ENCODE measurements around the gene RFC5. TPM values are rescaled to one million over a fixed set of nuclear protein-coding genes. Genes with fewer than 3 reads are reported as not detected.

RFC5 gene
- total and polyA plus RNA-seq, 2 of the 13 experiments (the other 11 are each of a cell fraction or from before 2014, with no cell fraction given) = 16.8 to 51.4 TPM

- H3K27me3 ChIP-seq (ENCODE audit: control insufficient read depth in 1 of 2, insufficient read depth in 2 of 2, low read length in 2 of 2) = no peaks in the 10 kb centered on the region
- H2AFZ ChIP-seq (ENCODE audit: low read length) = no peak overlapping the region
- ChIA-PET CTCF (ENCODE audit: low intra/inter-chr PET ratio, low total read pairs) (no interaction called here), POLR2A (no interaction called here)
- FAIRE-seq (no peak), DNase-seq (ENCODE audit: low spot score) (no peak), ATAC-seq (no peak)
- peaks cover 15% of the 10 kb centered on the region for H3K79me2 ChIP-seq (ENCODE audit: insufficient read depth, low read length)
- no peaks in the 10 kb centered on the region for H4K20me1 ChIP-seq (ENCODE audit: insufficient read depth, low read length)
- H3K4me1 ChIP-seq (ENCODE audit: insufficient read depth, low read length) = peaks cover 35% of the 10 kb centered on the region
- intact Hi-C loops (cut with micrococcal nuclease; ENCODE audit: unreplicated experiment) = loop anchor here (2.0 to 5.0 kb wide), 2 partner anchors 35 to 141 kb away; no protein-coding TSS in a partner anchor
- H3K9me3 ChIP-seq (ENCODE audit: low read length) = no peaks in the 10 kb centered on the region
- H3K4me2 ChIP-seq (ENCODE audit: low read depth, low read length) = peak overlapping the region; percentile 93
- no peak overlapping the region for H3K27ac ChIP-seq (ENCODE audit: extremely low read length, insufficient read depth, low read length)
- BruUV-seq (replicated peaks) = no TSS peak
- H3K9ac ChIP-seq (ENCODE audit: insufficient read depth, low read depth, low read length) = peak overlapping the region; percentile 89; the same call in 1 of the 2 replicates
- peak overlapping the region in 2 of 3 experiments; percentile 89 to 90; a peak in 3 of 6 replicates for H3K4me3 ChIP-seq (replicated peaks in 1 of 3; ENCODE audit: insufficient read depth in 1 of 3, low read depth in 2 of 3, low read length in 3 of 3)
- in situ Hi-C loops (cut with HindIII; ENCODE audit: extremely low pct_ligation_motif_present, low pct_unique_long_range_greater_than_20kb) = no loop called here
- peaks cover 6 to 33% of the 10 kb centered on the region in 2 experiments; a peak in 4 of 5 replicates for H3K36me3 ChIP-seq (replicated peaks in 1 of 2; ENCODE audit: control insufficient read depth in 1 of 2, insufficient read depth in 2 of 2, low read length in 2 of 2)
- TF ChIP-seq ZNF546 (CRISPR knock-in tag; conservative IDR thresholded peaks at IDR 0.05) (no peak), SP5 (CRISPR knock-in tag; IDR thresholded peaks at IDR 0.05; ENCODE audit: borderline replicate concordance, low read depth) (no peak), ZNF180 (CRISPR knock-in tag; IDR thresholded peaks at IDR 0.05; ENCODE audit: borderline replicate concordance, low read depth) (no peak), ZNF776 (CRISPR knock-in tag; IDR thresholded peaks at IDR 0.05) (no peak), ZBTB33 (CRISPR knock-in tag; IDR thresholded peaks at IDR 0.05) (no peak), ZNF446 (CRISPR knock-in tag; IDR thresholded peaks at IDR 0.05) (no peak), FOXM1 (CRISPR knock-in tag; IDR thresholded peaks at IDR 0.05) (no peak), DMTF1 (CRISPR knock-in tag; IDR thresholded peaks at IDR 0.05) (no peak), RFX5 (IDR thresholded peaks at IDR 0.05; ENCODE audit: low read depth, low read length) (no peak), ZNF720 (CRISPR knock-in tag; IDR thresholded peaks at IDR 0.05) (no peak), TSC22D2 (CRISPR knock-in tag; IDR thresholded peaks at IDR 0.05; ENCODE audit: borderline replicate concordance) (no peak), HNF1B (CRISPR knock-in tag; IDR thresholded peaks at IDR 0.05) (no peak), ZNF431 (CRISPR knock-in tag; IDR thresholded peaks at IDR 0.05; ENCODE audit: borderline replicate concordance, low read depth) (no peak), TFDP1 (CRISPR knock-in tag; IDR thresholded peaks at IDR 0.05; ENCODE audit: borderline replicate concordance) (no peak), ZNF441 (CRISPR knock-in tag; IDR thresholded peaks at IDR 0.05; ENCODE audit: borderline replicate concordance) (no peak), ZSCAN5A (CRISPR knock-in tag; IDR thresholded peaks at IDR 0.05; ENCODE audit: borderline replicate concordance) (no peak), ISX (CRISPR knock-in tag; conservative IDR thresholded peaks at IDR 0.05) (no peak), HOXA5 (CRISPR knock-in tag; IDR thresholded peaks at IDR 0.05) (no peak)
These were observed 1.4 kb downstream of the RFC5 start for GRCh38 chr12:118017926-118018325.
